SK-N-MC (cell line): ENCODE results near the gene ESPN.

Experiments
- EZH2 ChIP-seq: fragments of 200-600 bp; sonication (generic); IDR thresholded peaks from one replicate; pipeline ENCODE4 v1.6.1; 2017; ENCODE audit warnings: antibody characterized with exemption
- POLR2AphosphoS5 ChIP-seq: IDR thresholded peaks from 2 replicates; pipeline ENCODE4 v1.6.1; 2012; ENCODE audit warnings: mild to moderate bottlenecking, low read depth, low read length, borderline replicate concordance

DNA sequence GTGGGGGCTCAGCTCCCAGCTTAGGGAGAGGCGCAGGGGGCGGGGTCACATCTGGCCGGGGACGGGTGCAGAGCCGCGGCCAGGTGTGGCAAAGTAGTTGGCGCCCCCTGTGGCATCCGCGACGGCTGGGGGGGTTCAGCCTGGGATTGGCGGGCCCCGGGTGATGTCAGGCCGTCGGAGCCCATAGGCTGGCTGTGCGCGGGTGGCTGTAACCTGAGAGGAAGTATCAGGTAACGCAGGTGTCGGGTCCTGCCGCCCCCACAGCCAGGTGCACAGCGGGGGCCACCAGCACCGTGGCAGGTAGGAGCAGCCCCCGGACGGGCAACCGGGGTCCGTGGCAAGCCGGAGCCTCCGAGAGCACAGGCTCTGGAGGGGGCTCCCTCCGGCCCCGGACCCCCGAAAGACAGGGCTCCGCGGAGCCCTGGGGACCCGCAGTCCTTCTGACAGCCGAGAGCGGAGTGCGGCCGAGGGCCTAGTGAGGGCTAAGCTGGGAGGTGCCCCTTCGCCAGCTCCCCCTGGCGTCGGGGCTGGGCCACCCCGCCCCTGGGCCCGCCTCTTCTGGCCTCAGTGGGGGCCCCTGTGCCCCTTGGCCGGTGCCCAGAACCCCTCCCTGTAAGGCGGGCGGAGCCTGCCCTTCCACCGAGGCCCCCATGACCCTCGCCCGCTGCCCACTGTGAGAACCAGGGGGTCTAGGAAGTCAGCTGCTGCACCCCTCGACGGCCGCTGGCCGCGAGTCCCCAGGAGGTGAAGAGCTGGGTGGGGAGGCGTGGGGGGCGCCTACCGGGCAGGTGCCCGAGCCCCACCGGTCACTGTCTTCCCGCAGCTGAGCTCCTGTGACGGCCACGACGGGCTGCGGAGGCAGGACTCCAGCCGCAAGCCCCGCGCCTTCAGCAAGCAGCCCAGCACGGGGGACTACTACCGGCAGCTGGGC lies 23.5 kb downstream of the ESPN start:
- TF ChIP-seq EZH2, result peak; percentile 89
- no peak for TF ChIP-seq POLR2AphosphoS5
